Measurements from ENCODE around the gene STK32A. TPM values are rescaled to one million over a fixed set of nuclear protein-coding genes. Genes with fewer than 3 reads are reported as not detected.

The STK32A gene
- total and polyA plus RNA-seq, 2 donors (not counting 1 experiment from before 2014, with no cell fraction given): not detected

DNA sequence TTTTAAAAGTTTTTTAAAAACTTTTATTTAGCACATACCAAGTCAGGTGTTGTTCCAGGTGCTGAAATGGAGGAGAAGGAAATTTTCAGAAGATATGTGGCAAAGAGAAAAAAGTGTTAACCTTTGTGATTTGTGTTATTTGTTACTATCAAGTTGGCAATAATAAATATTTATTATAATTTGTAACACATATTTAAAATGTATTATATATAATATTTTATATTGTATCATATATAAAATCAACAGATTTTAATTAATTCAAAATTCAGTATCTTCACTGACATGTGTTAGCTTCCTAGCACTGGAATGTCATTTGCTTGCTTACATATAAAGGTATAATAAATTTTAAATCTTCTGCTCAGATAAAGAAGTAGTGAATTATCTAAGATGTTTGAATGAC, 71.5 kb downstream of the STK32A start:
- Mint-ChIP-seq H3K27ac (no peak overlapping the region), H3K27me3 (no peaks in the 10 kb centered on the region), H3K9me3 (ENCODE audit: insufficient read depth) (no peaks in the 10 kb centered on the region), H3K4me3 (no peak overlapping the region), H3K4me1 (no peaks in the 10 kb centered on the region)
- Histone ChIP-seq H3K4me1 (ENCODE audit: control insufficient read depth in 2 of 2, insufficient read depth in 2 of 2, low read length in 2 of 2) (no peaks in the 10 kb centered on the region), H2AFZ (ENCODE audit: insufficient read depth, low read depth, low read length, poor library complexity, severe bottlenecking) (no peak overlapping the region), H3K9ac (ENCODE audit: low read length) (no peak overlapping the region), H3K27me3 (replicated peaks in 1 of 4; ENCODE audit: control extremely low read depth in 1 of 4, control insufficient read depth in 3 of 4, insufficient read depth in 4 of 4, low read length in 3 of 4) (no peaks in the 10 kb centered on the region), H3K9me3 (ENCODE audit: control extremely low read depth in 1 of 3, control insufficient read depth in 2 of 3, insufficient read depth in 1 of 3, low read length in 2 of 3) (peaks cover 0 to 4% (median 0%) of the 10 kb centered on the region in 3 donors), H3K79me2 (ENCODE audit: control insufficient read depth, insufficient read depth, low read length) (no peaks in the 10 kb centered on the region), H4K20me1 (ENCODE audit: control insufficient read depth, insufficient read depth, low read length, poor library complexity, severe bottlenecking) (no peaks in the 10 kb centered on the region), H3K27ac (ENCODE audit: low read length in 2 of 2) (no peak overlapping the region), H3K4me3 (ENCODE audit: control extremely low read depth in 1 of 5, extremely low read depth in 1 of 5, insufficient read depth in 1 of 5, low read depth in 2 of 5, low read length in 4 of 5) (no peak overlapping the region), H3K36me3 (replicated peaks in 1 of 2; ENCODE audit: control extremely low read depth in 1 of 2, control insufficient read depth in 1 of 2, extremely low read depth in 1 of 2, insufficient read depth in 2 of 2, low read length in 1 of 2) (no peaks in the 10 kb centered on the region), H3K4me2 (replicated peaks; ENCODE audit: low read depth, low read length, poor library complexity, severe bottlenecking) (no peak overlapping the region)
- no peak for ATAC-seq (ENCODE audit: low read depth)
- ChIA-PET POLR2A (no interaction called here), CTCF (no interaction called here)
- DNase-seq: no peak
- TF ChIP-seq EZH2 (IDR thresholded peaks at IDR 0.05; ENCODE audit: borderline replicate concordance, insufficient read depth, low read depth, low read length, poor library complexity, severe bottlenecking): no peak
- TF ChIP-seq, protein P1, sequence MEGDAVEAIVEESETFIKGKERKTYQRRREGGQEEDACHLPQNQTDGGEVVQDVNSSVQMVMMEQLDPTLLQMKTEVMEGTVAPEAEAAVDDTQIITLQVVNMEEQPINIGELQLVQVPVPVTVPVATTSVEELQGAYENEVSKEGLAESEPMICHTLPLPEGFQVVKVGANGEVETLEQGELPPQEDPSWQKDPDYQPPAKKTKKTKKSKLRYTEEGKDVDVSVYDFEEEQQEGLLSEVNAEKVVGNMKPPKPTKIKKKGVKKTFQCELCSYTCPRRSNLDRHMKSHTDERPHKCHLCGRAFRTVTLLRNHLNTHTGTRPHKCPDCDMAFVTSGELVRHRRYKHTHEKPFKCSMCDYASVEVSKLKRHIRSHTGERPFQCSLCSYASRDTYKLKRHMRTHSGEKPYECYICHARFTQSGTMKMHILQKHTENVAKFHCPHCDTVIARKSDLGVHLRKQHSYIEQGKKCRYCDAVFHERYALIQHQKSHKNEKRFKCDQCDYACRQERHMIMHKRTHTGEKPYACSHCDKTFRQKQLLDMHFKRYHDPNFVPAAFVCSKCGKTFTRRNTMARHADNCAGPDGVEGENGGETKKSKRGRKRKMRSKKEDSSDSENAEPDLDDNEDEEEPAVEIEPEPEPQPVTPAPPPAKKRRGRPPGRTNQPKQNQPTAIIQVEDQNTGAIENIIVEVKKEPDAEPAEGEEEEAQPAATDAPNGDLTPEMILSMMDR (IDR thresholded peaks at IDR 0.05): no peak
- intact Hi-C loops (cut with micrococcal nuclease): no loop called here

GRCh38 chr5:147307170-147307569, 72.3 kb downstream of the STK32A start:
- Histone ChIP-seq H3K27me3 (replicated peaks in 1 of 4; ENCODE audit: control extremely low read depth in 1 of 4, control insufficient read depth in 3 of 4, insufficient read depth in 4 of 4, low read length in 3 of 4) (no peaks in the 10 kb centered on the region), H3K79me2 (ENCODE audit: control insufficient read depth, insufficient read depth, low read length) (no peaks in the 10 kb centered on the region), H3K9me3 (ENCODE audit: control extremely low read depth in 1 of 3, control insufficient read depth in 2 of 3, insufficient read depth in 1 of 3, low read length in 2 of 3) (peaks cover 0 to 4% (median 0%) of the 10 kb centered on the region in 3 donors), H3K27ac (ENCODE audit: low read length in 2 of 2) (no peak overlapping the region), H3K9ac (ENCODE audit: low read length) (no peak overlapping the region), H3K4me1 (ENCODE audit: control insufficient read depth in 2 of 2, insufficient read depth in 2 of 2, low read length in 2 of 2) (no peaks in the 10 kb centered on the region), H3K36me3 (replicated peaks in 1 of 2; ENCODE audit: control extremely low read depth in 1 of 2, control insufficient read depth in 1 of 2, extremely low read depth in 1 of 2, insufficient read depth in 2 of 2, low read length in 1 of 2) (no peaks in the 10 kb centered on the region), H4K20me1 (ENCODE audit: control insufficient read depth, insufficient read depth, low read length, poor library complexity, severe bottlenecking) (no peaks in the 10 kb centered on the region), H3K4me3 (ENCODE audit: control extremely low read depth in 1 of 5, extremely low read depth in 1 of 5, insufficient read depth in 1 of 5, low read depth in 2 of 5, low read length in 4 of 5) (no peak overlapping the region), H2AFZ (ENCODE audit: insufficient read depth, low read depth, low read length, poor library complexity, severe bottlenecking) (no peak overlapping the region), H3K4me2 (replicated peaks; ENCODE audit: low read depth, low read length, poor library complexity, severe bottlenecking) (no peak overlapping the region)
- ATAC-seq (ENCODE audit: low read depth) (no peak), DNase-seq (no peak)
- Mint-ChIP-seq H3K4me3 (no peak overlapping the region), H3K27ac (no peak overlapping the region), H3K27me3 (no peaks in the 10 kb centered on the region), H3K4me1 (no peaks in the 10 kb centered on the region), H3K9me3 (ENCODE audit: insufficient read depth) (no peaks in the 10 kb centered on the region)
- no peak for TF ChIP-seq EZH2 (IDR thresholded peaks at IDR 0.05; ENCODE audit: borderline replicate concordance, insufficient read depth, low read depth, low read length, poor library complexity, severe bottlenecking)
- TF ChIP-seq, protein P1 (IDR thresholded peaks at IDR 0.05): no peak
- CTCF ChIA-PET: interaction anchor here (0.7 kb wide), 1 partner anchor 8 kb away, joined by 3 read pairs; no protein-coding TSS in a partner anchor
- POLR2A ChIA-PET: no interaction called here
- intact Hi-C loops (cut with micrococcal nuclease): no loop called here
- 90% methylated on average over 2 of the region's 4 CpGs for WGBS (ENCODE audit: insufficient coverage)
